ENCODE measurements around the gene FNDC3A.

GRCh38 chr13:49238621-49239020 is 262.9 kb downstream of the FNDC3A start:
- TF ChIP-seq POLR2AphosphoS5 (IDR thresholded peaks at IDR 0.05; ENCODE audit: low read depth, low read length), result no peak
- TF ChIP-seq, protein P1, sequence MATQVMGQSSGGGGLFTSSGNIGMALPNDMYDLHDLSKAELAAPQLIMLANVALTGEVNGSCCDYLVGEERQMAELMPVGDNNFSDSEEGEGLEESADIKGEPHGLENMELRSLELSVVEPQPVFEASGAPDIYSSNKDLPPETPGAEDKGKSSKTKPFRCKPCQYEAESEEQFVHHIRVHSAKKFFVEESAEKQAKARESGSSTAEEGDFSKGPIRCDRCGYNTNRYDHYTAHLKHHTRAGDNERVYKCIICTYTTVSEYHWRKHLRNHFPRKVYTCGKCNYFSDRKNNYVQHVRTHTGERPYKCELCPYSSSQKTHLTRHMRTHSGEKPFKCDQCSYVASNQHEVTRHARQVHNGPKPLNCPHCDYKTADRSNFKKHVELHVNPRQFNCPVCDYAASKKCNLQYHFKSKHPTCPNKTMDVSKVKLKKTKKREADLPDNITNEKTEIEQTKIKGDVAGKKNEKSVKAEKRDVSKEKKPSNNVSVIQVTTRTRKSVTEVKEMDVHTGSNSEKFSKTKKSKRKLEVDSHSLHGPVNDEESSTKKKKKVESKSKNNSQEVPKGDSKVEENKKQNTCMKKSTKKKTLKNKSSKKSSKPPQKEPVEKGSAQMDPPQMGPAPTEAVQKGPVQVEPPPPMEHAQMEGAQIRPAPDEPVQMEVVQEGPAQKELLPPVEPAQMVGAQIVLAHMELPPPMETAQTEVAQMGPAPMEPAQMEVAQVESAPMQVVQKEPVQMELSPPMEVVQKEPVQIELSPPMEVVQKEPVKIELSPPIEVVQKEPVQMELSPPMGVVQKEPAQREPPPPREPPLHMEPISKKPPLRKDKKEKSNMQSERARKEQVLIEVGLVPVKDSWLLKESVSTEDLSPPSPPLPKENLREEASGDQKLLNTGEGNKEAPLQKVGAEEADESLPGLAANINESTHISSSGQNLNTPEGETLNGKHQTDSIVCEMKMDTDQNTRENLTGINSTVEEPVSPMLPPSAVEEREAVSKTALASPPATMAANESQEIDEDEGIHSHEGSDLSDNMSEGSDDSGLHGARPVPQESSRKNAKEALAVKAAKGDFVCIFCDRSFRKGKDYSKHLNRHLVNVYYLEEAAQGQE (IDR thresholded peaks at IDR 0.05; ENCODE audit: insufficient read depth in 1 of 2, low read depth in 2 of 2, low read length in 1 of 2), result no peak
- no peak for TF ChIP-seq CTCF (IDR thresholded peaks at IDR 0.05)
